HG02610 (cell line): ENCODE results near the gene KLKB1.

Experiments
- ATAC-seq: cut with Tn5 transposase; IDR thresholded peaks from one replicate; pipeline ENCODE4 v1.9.1; 2021; ENCODE audit warnings: mild to moderate bottlenecking, moderate library complexity; ENCODE audit not compliant: unreplicated experiment

The KLKB1 gene

GRCh38 chr4:186304866-186305505, 77.7 kb downstream of the KLKB1 start:
- no peak for ATAC-seq

- no peak for ATAC-seq
Measured at GRCh38 chr4:186307497-186307896, 80.2 kb downstream of the KLKB1 start.

GRCh38 chr4:186307916-186308315, 80.6 kb downstream of the KLKB1 start:
- ATAC-seq = no peak
